ENCODE results near the gene ZNF326.

Gene ZNF326

GRCh38 chr1:90067194-90067931, 72.5 kb downstream of the ZNF326 start:
- no peak for TF ChIP-seq ZNF274 (IDR thresholded peaks at IDR 0.05; ENCODE audit: low read depth, low read length)
- H3K4me3 ChIP-seq (ENCODE audit: low read length), result no peak overlapping the region

- H3K4me3 ChIP-seq (ENCODE audit: low read length), result no peak overlapping the region
- TF ChIP-seq ZNF274 (IDR thresholded peaks at IDR 0.05; ENCODE audit: low read depth, low read length), result no peak
Measured at GRCh38 chr1:90068611-90069280, 73.8 kb downstream of the ZNF326 start.

- H3K4me3 ChIP-seq (ENCODE audit: low read length), result no peak overlapping the region
Measured at GRCh38 chr1:90074137-90074536, 79.2 kb downstream of the ZNF326 start.

GRCh38 chr1:90074566-90074965, 79.7 kb downstream of the ZNF326 start:
- TF ChIP-seq ZNF274 (IDR thresholded peaks at IDR 0.05; ENCODE audit: low read depth, low read length), result no peak
- H3K4me3 ChIP-seq (ENCODE audit: low read length), result no peak overlapping the region

More at GRCh38 chr1:90074137-90074536, 79.2 kb downstream of the ZNF326 start:
- no peak for TF ChIP-seq ZNF274 (IDR thresholded peaks at IDR 0.05; ENCODE audit: low read depth, low read length)

GRCh38 chr1:90074970-90075391, 80.1 kb downstream of the ZNF326 start:
- no peak overlapping the region for H3K4me3 ChIP-seq (ENCODE audit: low read length)
- TF ChIP-seq ZNF274 (IDR thresholded peaks at IDR 0.05; ENCODE audit: low read depth, low read length), result no peak

- TF ChIP-seq ZNF274 (IDR thresholded peaks at IDR 0.05; ENCODE audit: low read depth, low read length), result no peak
- H3K4me3 ChIP-seq (ENCODE audit: low read length), result no peak overlapping the region
Measured at GRCh38 chr1:90083995-90084394, 89.1 kb downstream of the ZNF326 start.

Data from GM08714 (cell line).